Natural killer cell (primary cell): ENCODE measurements around the gene IP6K1. TPM values are rescaled to one million over a fixed set of nuclear protein-coding genes. Genes with fewer than 3 reads are reported as not detected.

Experiments
- ATAC-seq, 3 donors: fragments of 150-1000 bp in 2 of 3; fragments of 200-7000 bp in 1 of 3; cut with Tn5 transposase; 1 replicate in 1 of 3; 2 replicates in 2 of 3; pipeline ENCODE4 v1.10.0; 2021; ENCODE audit warnings: mild to moderate bottlenecking in 2 of 3, moderate library complexity in 2 of 3
- DNase-seq, 2 donors: peaks; one replicate each; pipeline versions ENCODE4 v3.0.0 to v3.0.0-alpha.2; 2013 to 2021; ENCODE audit warnings: mixed read lengths in 1 of 2
- H3K27ac ChIP-seq: one replicate; pipeline ENCODE4 v1.5.1; 2013; ENCODE audit warnings: mild to moderate bottlenecking, low read length
- H3K27me3 ChIP-seq: one replicate; pipeline ENCODE4 v1.6.1; 2013; ENCODE audit warnings: low read length; ENCODE audit not compliant: control insufficient read depth, insufficient read depth
- H3K36me3 ChIP-seq: one replicate; pipeline ENCODE4 v1.6.1; 2013; ENCODE audit warnings: low read length; ENCODE audit not compliant: control insufficient read depth, insufficient read depth
- H3K4me1 ChIP-seq: one replicate; pipeline ENCODE4 v1.6.1; 2013; ENCODE audit warnings: low read length; ENCODE audit not compliant: control insufficient read depth, insufficient read depth
- H3K4me3 ChIP-seq: one replicate; pipeline ENCODE4 v1.5.1; 2013; ENCODE audit warnings: low read length
- H3K9me3 ChIP-seq: one replicate; pipeline ENCODE4 v1.6.1; 2013; ENCODE audit warnings: low read length; ENCODE audit not compliant: control insufficient read depth, insufficient read depth
- H3K27ac Mint-ChIP-seq, 2 donors: one replicate each; pipeline ENCODE4 v1.8.0; 2022; ENCODE audit warnings: mild to moderate bottlenecking in 2 of 2, mixed read lengths in 2 of 2, moderate library complexity in 1 of 2
- H3K27me3 Mint-ChIP-seq, 2 donors: one replicate each; pipeline ENCODE4 v1.8.0; 2022; ENCODE audit warnings: low read depth in 2 of 2, mixed read lengths in 2 of 2
- H3K36me3 Mint-ChIP-seq: one replicate; pipeline ENCODE4 v1.8.0; 2022; ENCODE audit warnings: mixed read lengths
- H3K4me1 Mint-ChIP-seq, 2 donors: one replicate each; pipeline ENCODE4 v1.8.0; 2022; ENCODE audit warnings: mixed read lengths in 2 of 2
- H3K4me3 Mint-ChIP-seq: one replicate; pipeline ENCODE4 v1.8.0; 2022; ENCODE audit warnings: mild to moderate bottlenecking, moderate library complexity, mixed read lengths
- H3K9me3 Mint-ChIP-seq, 2 donors: one replicate each; pipeline ENCODE4 v1.8.0; 2022; ENCODE audit warnings: mixed read lengths in 2 of 2
- WGBS: methylation state at CpG from one replicate; pipeline ENCODE4 v1.1.7; 2013; ENCODE audit warnings: missing lambda C conversion rate; ENCODE audit not compliant: insufficient coverage; 5-methylcytosine and 5-hydroxymethylcytosine counted together
- intact Hi-C: fragments of 100-400 bp; cut with micrococcal nuclease; formaldehyde crosslinking; loops from one replicate; pipeline ENCODE4 v1.14.2; 2022
- total RNA-seq, 4 donors: library from RNA; stranded (reverse); fragments of 120-200 nt in 1 of 4; gene quantifications; one replicate each; pipeline versions ENCODE4 v1.2.3 to v1.2.4, GENCODE V29; 2013 to 2022
- TF ChIP-seq, protein P1 (sequence below): fragments of 200-600 bp; IDR thresholded peaks from one replicate; pipeline ENCODE4 v1.8.0; 2022; ENCODE audit warnings: antibody characterized with exemption

Gene IP6K1
- total RNA-seq, 3 donors from 2014 or later (not counting 1 experiment from before 2014, with no cell fraction given): 53.7 to 68.7 (median 57.9) TPM

DNA sequence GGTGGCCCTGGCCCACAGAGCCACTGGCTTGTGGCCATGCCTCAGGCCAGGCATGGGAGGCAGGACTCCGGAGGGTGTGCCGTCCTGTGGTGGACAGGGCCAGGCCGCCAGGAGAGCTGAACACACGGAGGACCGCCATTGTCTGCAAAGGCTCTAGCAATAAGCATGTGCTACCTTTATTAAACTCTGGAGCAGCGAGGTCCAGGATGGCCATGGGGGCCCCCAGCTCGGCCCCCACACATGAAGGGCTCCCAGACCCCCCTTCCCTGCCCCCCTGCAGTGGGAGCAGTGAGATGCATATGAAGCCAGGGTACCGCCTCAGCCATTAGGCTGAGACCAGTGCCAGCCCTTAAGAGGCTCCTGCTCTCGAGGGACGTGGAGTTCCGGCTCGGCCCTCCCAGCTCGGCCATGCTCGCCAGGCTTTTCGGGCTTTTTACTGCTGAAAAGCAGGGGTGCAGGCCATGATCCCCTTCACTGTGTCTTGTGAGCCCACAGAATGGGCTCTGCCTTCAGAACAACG, 69.6 kb downstream of the IP6K1 start:
- H3K27ac ChIP-seq: no peak overlapping the region
- Mint-ChIP-seq H3K27me3 (no peaks in the 10 kb centered on the region), H3K36me3 (no peaks in the 10 kb centered on the region), H3K9me3 (no peaks in the 10 kb centered on the region), H3K27ac (no peak overlapping the region), H3K4me3 (no peak overlapping the region), H3K4me1 (peaks cover 23 to 46% of the 10 kb centered on the region in 2 donors)
- ATAC-seq: no peak
- TF ChIP-seq, protein P1, sequence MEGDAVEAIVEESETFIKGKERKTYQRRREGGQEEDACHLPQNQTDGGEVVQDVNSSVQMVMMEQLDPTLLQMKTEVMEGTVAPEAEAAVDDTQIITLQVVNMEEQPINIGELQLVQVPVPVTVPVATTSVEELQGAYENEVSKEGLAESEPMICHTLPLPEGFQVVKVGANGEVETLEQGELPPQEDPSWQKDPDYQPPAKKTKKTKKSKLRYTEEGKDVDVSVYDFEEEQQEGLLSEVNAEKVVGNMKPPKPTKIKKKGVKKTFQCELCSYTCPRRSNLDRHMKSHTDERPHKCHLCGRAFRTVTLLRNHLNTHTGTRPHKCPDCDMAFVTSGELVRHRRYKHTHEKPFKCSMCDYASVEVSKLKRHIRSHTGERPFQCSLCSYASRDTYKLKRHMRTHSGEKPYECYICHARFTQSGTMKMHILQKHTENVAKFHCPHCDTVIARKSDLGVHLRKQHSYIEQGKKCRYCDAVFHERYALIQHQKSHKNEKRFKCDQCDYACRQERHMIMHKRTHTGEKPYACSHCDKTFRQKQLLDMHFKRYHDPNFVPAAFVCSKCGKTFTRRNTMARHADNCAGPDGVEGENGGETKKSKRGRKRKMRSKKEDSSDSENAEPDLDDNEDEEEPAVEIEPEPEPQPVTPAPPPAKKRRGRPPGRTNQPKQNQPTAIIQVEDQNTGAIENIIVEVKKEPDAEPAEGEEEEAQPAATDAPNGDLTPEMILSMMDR: no peak
- WGBS: 97% methylated on average over 16 of the region's 16 CpGs
- H3K27me3 ChIP-seq: no peaks in the 10 kb centered on the region
- DNase-seq: no peak
- H3K36me3 ChIP-seq: peaks cover 4% of the 10 kb centered on the region
- intact Hi-C loops: no loop called here
- peaks cover 42% of the 10 kb centered on the region for H3K4me1 ChIP-seq
- H3K4me3 ChIP-seq: no peak overlapping the region
- H3K9me3 ChIP-seq: no peaks in the 10 kb centered on the region

DNA sequence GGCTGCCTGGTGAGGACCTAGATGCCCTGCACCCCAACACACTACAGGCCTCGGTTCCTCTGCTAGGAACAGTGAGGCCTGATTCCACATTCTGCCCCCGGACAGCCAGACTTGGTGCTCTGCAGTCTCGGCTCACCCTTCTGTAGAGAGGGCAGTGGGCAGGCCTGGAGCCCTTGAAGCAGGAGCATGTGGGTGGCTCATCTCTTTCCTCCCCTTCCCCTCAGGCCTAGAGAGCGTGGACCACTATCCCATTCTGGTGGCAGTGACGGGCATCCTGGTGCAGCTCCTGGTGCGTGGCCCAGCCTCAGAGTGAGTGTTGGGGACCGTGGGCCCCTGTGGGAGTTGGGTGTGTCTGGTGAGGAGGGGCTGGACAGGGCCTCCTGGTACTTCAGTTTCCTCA, 70.2 kb downstream of the IP6K1 start:
- Histone ChIP-seq H3K36me3 (peaks cover under 1% of the 10 kb centered on the region), H3K4me1 (peaks cover 48% of the 10 kb centered on the region), H3K27me3 (no peaks in the 10 kb centered on the region), H3K4me3 (no peak overlapping the region), H3K27ac (no peak overlapping the region), H3K9me3 (no peaks in the 10 kb centered on the region)
- ATAC-seq: no peak
- no peak for DNase-seq
- intact Hi-C loops: no loop called here
- Mint-ChIP-seq H3K27me3 (no peaks in the 10 kb centered on the region), H3K27ac (no peak overlapping the region), H3K9me3 (no peaks in the 10 kb centered on the region), H3K4me3 (peak overlapping the region; percentile 31), H3K4me1 (peaks cover 28 to 49% of the 10 kb centered on the region in 2 donors), H3K36me3 (no peaks in the 10 kb centered on the region)
- TF ChIP-seq, protein P1: no peak
- 94% methylated on average over 7 of the region's 7 CpGs for WGBS

DNA sequence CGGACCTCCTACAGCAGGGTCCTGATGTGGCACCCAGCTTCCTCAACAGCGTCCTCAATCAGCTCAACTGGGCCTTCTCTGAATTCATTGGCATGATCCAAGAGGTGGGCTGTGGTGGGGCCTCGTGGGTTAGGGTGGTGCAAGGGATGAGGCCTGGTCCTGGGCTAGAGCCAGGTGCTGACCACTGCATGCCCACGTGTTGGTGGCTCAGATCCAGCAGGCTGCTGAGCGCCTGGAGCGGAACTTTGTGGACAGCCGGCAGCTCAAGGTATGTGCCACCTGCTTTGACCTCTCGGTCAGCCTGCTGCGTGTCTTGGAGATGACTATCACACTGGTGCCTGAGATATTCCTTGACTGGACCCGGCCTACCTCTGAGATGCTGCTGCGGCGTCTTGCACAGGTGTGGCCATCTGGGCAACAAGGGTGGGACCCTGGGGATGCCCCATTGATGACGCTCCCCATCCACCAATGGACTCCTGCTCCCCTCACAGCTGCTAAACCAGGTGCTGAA, 70.7 kb downstream of the IP6K1 start:
- Histone ChIP-seq H3K4me3 (no peak overlapping the region), H3K4me1 (peaks cover 53% of the 10 kb centered on the region), H3K9me3 (no peaks in the 10 kb centered on the region), H3K27me3 (no peaks in the 10 kb centered on the region), H3K27ac (no peak overlapping the region), H3K36me3 (no peaks in the 10 kb centered on the region)
- TF ChIP-seq, protein P1: no peak
- WGBS: 82% methylated on average over 13 of the region's 13 CpGs
- no peaks in the 10 kb centered on the region for H3K9me3 Mint-ChIP-seq
- intact Hi-C loops: no loop called here
- no peaks in the 10 kb centered on the region for H3K27me3 Mint-ChIP-seq
- no peaks in the 10 kb centered on the region for H3K36me3 Mint-ChIP-seq
- H3K4me1 Mint-ChIP-seq: peaks cover 31 to 46% of the 10 kb centered on the region in 2 donors
- H3K27ac Mint-ChIP-seq: no peak overlapping the region
- DNase-seq (no peak), ATAC-seq (no peak)
- peak overlapping the region; percentile 56 for H3K4me3 Mint-ChIP-seq
